Neural cell (in vitro differentiated cells): ENCODE data around the gene TANGO6. TPM values are rescaled to one million over a fixed set of nuclear protein-coding genes. Genes with fewer than 3 reads are reported as not detected.

Experiments
- H2AFZ ChIP-seq: fragments of 200-600, 300-800 bp; sonication (generic), shearing (Covaris generic); 2 replicates; pipeline ENCODE4 v1.6.0; 2014; ENCODE audit warnings: low read depth, mild to moderate bottlenecking, antibody characterized with exemption, low read length, moderate library complexity
- H3F3A ChIP-seq: fragments of 200-600 bp; shearing (Covaris generic); 2 replicates; pipeline ENCODE4 v1.6.1; 2016; ENCODE audit warnings: mild to moderate bottlenecking, moderate library complexity, mixed read lengths, antibody characterized with exemption, low read length; ENCODE audit not compliant: insufficient read depth, poor library complexity, severe bottlenecking
- H3K27ac ChIP-seq: fragments of 200-600, 300-800 bp; sonication (generic), shearing (Covaris generic); 2 replicates; pipeline ENCODE4 v1.5.1; 2014; ENCODE audit warnings: mild to moderate bottlenecking, low read length, moderate library complexity
- H3K27me3 ChIP-seq: fragments of 300-800, 200-600 bp; sonication (generic), shearing (Covaris generic); 2 replicates; pipeline ENCODE4 v1.6.0; 2014; ENCODE audit warnings: mild to moderate bottlenecking, low read depth, low read length, moderate library complexity; ENCODE audit not compliant: insufficient read depth
- H3K36me3 ChIP-seq: fragments of 300-800, 200-600 bp; sonication (generic), shearing (Covaris generic); 2 replicates; pipeline ENCODE4 v1.5.1; 2014; ENCODE audit warnings: mild to moderate bottlenecking, antibody characterized with exemption, low read length, moderate library complexity; ENCODE audit not compliant: insufficient read depth
- H3K4me2 ChIP-seq: fragments of 300-800, 200-600 bp; sonication (generic), shearing (Covaris generic); 2 replicates; pipeline ENCODE4 v1.6.0; 2014; ENCODE audit warnings: mild to moderate bottlenecking, low read length
- H3K4me3 ChIP-seq: fragments of 300-800, 200-600 bp; sonication (generic), shearing (Covaris generic); 2 replicates; pipeline ENCODE4 v1.5.1; 2014; ENCODE audit warnings: mild to moderate bottlenecking, low read length, moderate library complexity
- H3K79me2 ChIP-seq: fragments of 200-600 bp; shearing (Covaris generic); replicated peaks from 2 replicates; pipeline ENCODE4 v1.6.0; 2014; ENCODE audit warnings: mild to moderate bottlenecking, low read length, moderate library complexity; ENCODE audit not compliant: insufficient read depth
- H3K9ac ChIP-seq: fragments of 300-800, 200-600 bp; sonication (generic), shearing (Covaris generic); 2 replicates; pipeline ENCODE4 v1.6.1; 2016; ENCODE audit warnings: mild to moderate bottlenecking, low read length, mixed read lengths
- H3K9me2 ChIP-seq: fragments of 200-600 bp; shearing (Covaris generic); 2 replicates; pipeline ENCODE4 v1.6.1; 2016; ENCODE audit warnings: mild to moderate bottlenecking, low read length, mixed read lengths; ENCODE audit not compliant: insufficient read depth
- H3K9me3 ChIP-seq: fragments of 200-600, 300-800 bp; sonication (generic), shearing (Covaris generic); 2 replicates; pipeline ENCODE4 v1.6.1; 2016; ENCODE audit warnings: mild to moderate bottlenecking, mixed run types, low read length, moderate library complexity, mixed read lengths
- H4K20me1 ChIP-seq: fragments of 200-600 bp; shearing (Covaris generic); 2 replicates; pipeline ENCODE4 v1.6.1; 2016; ENCODE audit warnings: mild to moderate bottlenecking, mixed run types; ENCODE audit not compliant: insufficient read depth
- EP300 ChIP-seq: fragments of 450-650 bp; conservative IDR thresholded peaks from 2 replicates; pipeline ENCODE4 v1.6.1; 2014; ENCODE audit warnings: antibody characterized with exemption, mild to moderate bottlenecking, moderate library complexity; ENCODE audit not compliant: poor library complexity, severe bottlenecking
- EZH2 ChIP-seq: fragments of 200-600, 300-800 bp; shearing (Covaris generic), sonication (generic); IDR thresholded peaks from 2 replicates; pipeline ENCODE4 v1.6.1; 2014; ENCODE audit warnings: antibody characterized with exemption, low read length, borderline replicate concordance, mild to moderate bottlenecking; ENCODE audit not compliant: insufficient read depth, poor library complexity, severe bottlenecking
- MXI1 ChIP-seq: fragments of 450-650 bp; conservative IDR thresholded peaks from 2 replicates; pipeline ENCODE4 v1.6.1; 2014; ENCODE audit warnings: antibody characterized with exemption, mild to moderate bottlenecking; ENCODE audit not compliant: poor library complexity, severe bottlenecking
- POLR2AphosphoS5 ChIP-seq: IDR thresholded peaks from 2 replicates; pipeline ENCODE4 v1.6.1; 2012
- RAD21 ChIP-seq: fragments of 450-650 bp; conservative IDR thresholded peaks from 2 replicates; pipeline ENCODE4 v1.6.1; 2014; ENCODE audit warnings: antibody characterized with exemption, mild to moderate bottlenecking, moderate library complexity
- REST ChIP-seq: IDR thresholded peaks from 2 replicates; pipeline ENCODE4 v1.6.1; 2012; ENCODE audit warnings: borderline replicate concordance
- SMC3 ChIP-seq: fragments of 450-650 bp; conservative IDR thresholded peaks from 2 replicates; pipeline ENCODE4 v1.6.1; 2014; ENCODE audit warnings: antibody characterized with exemption, mild to moderate bottlenecking, moderate library complexity; ENCODE audit not compliant: poor library complexity
- TAF1 ChIP-seq: IDR thresholded peaks from 2 replicates; pipeline ENCODE4 v1.6.1; 2012; ENCODE audit warnings: low read depth
- polyA plus RNA-seq: library from polyadenylated mRNA; depleted of rRNA; stranded (reverse); fragments of >200 nt; gene quantifications from 2 replicates; pipeline ENCODE4 v1.2.3, GENCODE V29; 2014
- TF ChIP-seq, protein P1 (sequence below): fragments of 450-650 bp; IDR thresholded peaks from 2 replicates; pipeline ENCODE4 v1.5.1; 2014; ENCODE audit warnings: antibody characterized with exemption, mild to moderate bottlenecking, moderate library complexity; ENCODE audit not compliant: poor library complexity, severe bottlenecking

Gene TANGO6
- polyA plus RNA-seq, 1 donor from 2014 or later: 9.5 TPM

GRCh38 chr16:69127966-69128510, 284.7 kb downstream of the TANGO6 start:
- H3K9me3 ChIP-seq: no peaks in the 10 kb centered on the region
- no peak overlapping the region for H2AFZ ChIP-seq
- H3K9me2 ChIP-seq: no peaks in the 10 kb centered on the region
- H3K36me3 ChIP-seq: no peaks in the 10 kb centered on the region
- H3K27ac ChIP-seq: no peak overlapping the region
- H3K9ac ChIP-seq: no peak overlapping the region
- no peaks in the 10 kb centered on the region for H3K27me3 ChIP-seq
- H4K20me1 ChIP-seq: no peaks in the 10 kb centered on the region
- H3K4me2 ChIP-seq: no peak overlapping the region
- H3F3A ChIP-seq: no peaks in the 10 kb centered on the region
- peaks cover 36% of the 10 kb centered on the region for H3K79me2 ChIP-seq
- H3K4me3 ChIP-seq: no peak overlapping the region
- no peak for TF ChIP-seq EZH2
- TF ChIP-seq RAD21: no peak
- TF ChIP-seq, protein P1, sequence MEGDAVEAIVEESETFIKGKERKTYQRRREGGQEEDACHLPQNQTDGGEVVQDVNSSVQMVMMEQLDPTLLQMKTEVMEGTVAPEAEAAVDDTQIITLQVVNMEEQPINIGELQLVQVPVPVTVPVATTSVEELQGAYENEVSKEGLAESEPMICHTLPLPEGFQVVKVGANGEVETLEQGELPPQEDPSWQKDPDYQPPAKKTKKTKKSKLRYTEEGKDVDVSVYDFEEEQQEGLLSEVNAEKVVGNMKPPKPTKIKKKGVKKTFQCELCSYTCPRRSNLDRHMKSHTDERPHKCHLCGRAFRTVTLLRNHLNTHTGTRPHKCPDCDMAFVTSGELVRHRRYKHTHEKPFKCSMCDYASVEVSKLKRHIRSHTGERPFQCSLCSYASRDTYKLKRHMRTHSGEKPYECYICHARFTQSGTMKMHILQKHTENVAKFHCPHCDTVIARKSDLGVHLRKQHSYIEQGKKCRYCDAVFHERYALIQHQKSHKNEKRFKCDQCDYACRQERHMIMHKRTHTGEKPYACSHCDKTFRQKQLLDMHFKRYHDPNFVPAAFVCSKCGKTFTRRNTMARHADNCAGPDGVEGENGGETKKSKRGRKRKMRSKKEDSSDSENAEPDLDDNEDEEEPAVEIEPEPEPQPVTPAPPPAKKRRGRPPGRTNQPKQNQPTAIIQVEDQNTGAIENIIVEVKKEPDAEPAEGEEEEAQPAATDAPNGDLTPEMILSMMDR: no peak
- no peak for TF ChIP-seq REST
- TF ChIP-seq MXI1: no peak
- TF ChIP-seq POLR2AphosphoS5: no peak
- no peak for TF ChIP-seq TAF1
- TF ChIP-seq EP300: no peak
- TF ChIP-seq SMC3: no peak

- H3K4me3 ChIP-seq: peak overlapping the region; percentile 83
- TF ChIP-seq, protein P1: no peak
- no peak for TF ChIP-seq POLR2AphosphoS5
- no peak for TF ChIP-seq TAF1
- no peak for TF ChIP-seq SMC3
- TF ChIP-seq EZH2: no peak
- no peak for TF ChIP-seq RAD21
- no peak for TF ChIP-seq EP300
- no peak for TF ChIP-seq MXI1
- no peak for TF ChIP-seq REST
- no peaks in the 10 kb centered on the region for H3K36me3 ChIP-seq
- no peaks in the 10 kb centered on the region for H3K9me2 ChIP-seq
- no peaks in the 10 kb centered on the region for H3K27me3 ChIP-seq
- no peaks in the 10 kb centered on the region for H4K20me1 ChIP-seq
- no peak overlapping the region for H2AFZ ChIP-seq
- no peaks in the 10 kb centered on the region for H3K9me3 ChIP-seq
- no peaks in the 10 kb centered on the region for H3F3A ChIP-seq
- no peak overlapping the region for H3K9ac ChIP-seq
- no peak overlapping the region for H3K27ac ChIP-seq
- H3K4me2 ChIP-seq: peak overlapping the region; percentile 41
- peaks cover 55% of the 10 kb centered on the region for H3K79me2 ChIP-seq
Observed at GRCh38 chr16:69130461-69130860, 287.1 kb downstream of the TANGO6 start.
